LNCaP clone FGC (cell line): ENCODE results near the gene PRDM16.

Experiments used
- DNase-seq: peaks from one replicate; pipeline ENCODE4 v3.0.0-alpha.2; 2011; ENCODE audit warnings: low read depth
- H3K4me3 ChIP-seq: 2 replicates; pipeline ENCODE4 v1.5.1; 2011; ENCODE audit warnings: mild to moderate bottlenecking, low read depth, low read length, control low read depth
- TF ChIP-seq, protein P1 (sequence below): IDR thresholded peaks from 2 replicates; pipeline ENCODE4 v1.5.1; 2012; ENCODE audit warnings: mild to moderate bottlenecking; ENCODE audit not compliant: control insufficient read depth, insufficient read depth; ENCODE audit errors: extremely low read depth

PRDM16 gene

DNA sequence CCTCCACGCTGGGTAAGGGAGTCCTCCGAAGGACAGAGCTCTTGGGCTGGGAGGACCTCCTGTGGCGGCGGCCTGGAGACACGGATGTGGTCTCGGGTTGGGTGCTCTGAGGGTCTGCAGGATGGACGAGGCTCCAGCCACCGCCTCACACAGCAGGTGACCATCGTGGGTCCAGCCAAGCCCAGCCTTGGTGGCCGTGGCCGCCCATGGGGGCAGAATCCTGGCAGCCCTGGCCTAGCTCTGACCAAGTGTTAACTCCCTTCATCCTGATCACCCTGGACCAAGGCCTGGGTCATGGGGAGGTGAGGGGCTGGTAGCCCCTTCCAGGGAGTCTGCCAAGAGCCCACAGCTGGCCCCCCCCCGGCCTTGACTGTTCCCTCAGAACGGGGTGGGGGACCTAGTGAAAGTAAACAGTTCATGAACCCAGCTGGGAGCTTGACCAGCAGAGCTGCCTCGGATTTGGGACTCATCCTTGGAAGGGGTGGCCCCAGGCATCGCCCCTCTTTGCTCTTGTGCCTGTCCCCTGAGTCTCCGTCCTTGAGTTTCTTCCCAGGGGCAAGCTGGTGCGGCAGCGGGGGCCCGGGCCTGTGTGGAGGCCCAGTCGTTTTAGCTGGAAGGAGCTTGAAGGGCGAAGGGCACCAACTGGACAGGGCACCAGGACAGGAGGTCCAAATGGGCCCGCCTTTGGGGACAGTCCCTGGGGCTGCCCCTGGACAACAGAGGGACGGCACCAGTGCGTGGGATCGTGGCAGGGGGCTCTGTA lies 403.3 kb downstream of the PRDM16 start:
- H3K4me3 ChIP-seq = no peak overlapping the region
- TF ChIP-seq, protein P1, sequence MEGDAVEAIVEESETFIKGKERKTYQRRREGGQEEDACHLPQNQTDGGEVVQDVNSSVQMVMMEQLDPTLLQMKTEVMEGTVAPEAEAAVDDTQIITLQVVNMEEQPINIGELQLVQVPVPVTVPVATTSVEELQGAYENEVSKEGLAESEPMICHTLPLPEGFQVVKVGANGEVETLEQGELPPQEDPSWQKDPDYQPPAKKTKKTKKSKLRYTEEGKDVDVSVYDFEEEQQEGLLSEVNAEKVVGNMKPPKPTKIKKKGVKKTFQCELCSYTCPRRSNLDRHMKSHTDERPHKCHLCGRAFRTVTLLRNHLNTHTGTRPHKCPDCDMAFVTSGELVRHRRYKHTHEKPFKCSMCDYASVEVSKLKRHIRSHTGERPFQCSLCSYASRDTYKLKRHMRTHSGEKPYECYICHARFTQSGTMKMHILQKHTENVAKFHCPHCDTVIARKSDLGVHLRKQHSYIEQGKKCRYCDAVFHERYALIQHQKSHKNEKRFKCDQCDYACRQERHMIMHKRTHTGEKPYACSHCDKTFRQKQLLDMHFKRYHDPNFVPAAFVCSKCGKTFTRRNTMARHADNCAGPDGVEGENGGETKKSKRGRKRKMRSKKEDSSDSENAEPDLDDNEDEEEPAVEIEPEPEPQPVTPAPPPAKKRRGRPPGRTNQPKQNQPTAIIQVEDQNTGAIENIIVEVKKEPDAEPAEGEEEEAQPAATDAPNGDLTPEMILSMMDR = no peak
- DNase-seq = no peak

DNA sequence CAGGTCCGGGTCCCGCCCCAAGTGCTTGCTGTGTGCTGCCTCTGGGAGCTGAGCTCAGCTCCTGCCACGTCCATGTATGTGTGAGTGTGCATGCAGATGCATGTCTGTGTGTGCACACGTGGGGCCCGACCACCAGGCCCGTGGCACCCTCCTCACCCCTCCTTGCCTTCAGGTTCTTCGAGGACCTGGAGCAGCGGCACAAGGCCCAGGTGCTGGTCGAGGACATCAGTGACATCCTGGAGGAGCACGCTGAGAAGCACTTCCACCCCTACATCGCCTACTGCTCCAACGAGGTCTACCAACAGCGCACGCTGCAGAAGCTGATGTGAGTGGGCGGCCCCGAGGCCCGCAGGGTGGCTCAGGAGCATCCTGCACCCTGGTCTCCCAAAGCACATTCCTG lies 403.9 kb downstream of the PRDM16 start:
- H3K4me3 ChIP-seq = no peak overlapping the region
- DNase-seq = no peak
- TF ChIP-seq, protein P1 = no peak

DNA sequence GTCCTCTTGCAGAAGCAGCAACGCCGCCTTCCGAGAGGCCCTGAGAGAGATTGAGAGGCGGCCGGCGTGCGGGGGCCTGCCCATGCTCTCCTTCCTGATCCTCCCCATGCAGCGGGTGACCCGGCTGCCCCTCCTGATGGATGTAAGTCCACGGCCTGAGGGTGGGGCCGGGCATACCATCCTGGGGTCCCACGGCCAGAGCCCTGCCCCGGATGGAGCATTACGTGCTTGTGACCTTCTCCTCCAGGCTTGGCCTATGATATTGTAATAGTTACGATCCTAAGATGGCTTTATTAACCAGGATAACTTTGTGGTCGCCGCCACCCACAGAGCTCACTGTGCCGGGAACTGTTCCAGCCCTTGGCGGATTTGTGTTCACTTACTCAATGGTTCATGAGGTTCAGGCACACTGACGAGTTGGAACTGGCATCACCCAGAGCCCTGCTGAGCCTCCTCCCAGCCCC lies 404.4 kb downstream of the PRDM16 start:
- H3K4me3 ChIP-seq = no peak overlapping the region
- DNase-seq = no peak
- TF ChIP-seq, protein P1 = no peak

DNA sequence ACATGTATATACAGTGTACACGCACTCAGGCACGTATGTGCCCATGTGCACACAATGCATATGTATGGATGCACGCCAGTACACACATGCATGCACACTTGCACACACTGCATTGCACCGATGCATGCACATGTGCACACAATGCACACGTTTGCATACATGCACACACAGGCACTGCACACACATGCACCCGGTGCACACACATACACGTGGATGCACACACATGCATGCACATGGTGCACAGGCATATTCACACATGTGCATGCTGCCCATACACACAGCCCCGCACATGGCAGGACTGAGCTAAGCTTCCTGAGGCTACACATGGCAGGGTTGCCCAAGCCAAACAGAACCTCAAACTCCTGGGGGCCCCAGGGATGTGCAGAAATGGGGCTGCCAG lies 405.0 kb downstream of the PRDM16 start:
- TF ChIP-seq, protein P1 = no peak
- DNase-seq = no peak
- no peak overlapping the region for H3K4me3 ChIP-seq

DNA sequence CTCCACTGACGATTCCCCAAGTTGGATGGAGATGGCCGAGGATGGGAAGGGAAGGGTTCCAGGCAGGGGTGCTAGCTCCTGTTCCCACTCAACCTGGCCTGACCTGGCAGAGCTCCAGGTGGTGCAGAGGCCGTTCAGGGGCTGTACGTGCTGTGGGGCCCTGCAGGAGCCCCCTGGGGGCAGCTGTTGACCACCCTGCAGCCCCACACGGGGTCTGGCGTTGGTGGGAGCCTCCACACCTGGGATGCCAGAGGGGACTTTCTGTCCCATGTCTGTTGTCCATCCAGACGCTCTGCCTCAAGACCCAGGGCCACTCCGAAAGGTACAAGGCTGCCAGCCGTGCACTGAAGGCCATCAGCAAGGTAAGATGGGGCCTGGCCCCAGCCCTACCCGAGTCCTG lies 405.4 kb downstream of the PRDM16 start:
- no peak for DNase-seq
- TF ChIP-seq, protein P1 = no peak
- H3K4me3 ChIP-seq = no peak overlapping the region

DNA sequence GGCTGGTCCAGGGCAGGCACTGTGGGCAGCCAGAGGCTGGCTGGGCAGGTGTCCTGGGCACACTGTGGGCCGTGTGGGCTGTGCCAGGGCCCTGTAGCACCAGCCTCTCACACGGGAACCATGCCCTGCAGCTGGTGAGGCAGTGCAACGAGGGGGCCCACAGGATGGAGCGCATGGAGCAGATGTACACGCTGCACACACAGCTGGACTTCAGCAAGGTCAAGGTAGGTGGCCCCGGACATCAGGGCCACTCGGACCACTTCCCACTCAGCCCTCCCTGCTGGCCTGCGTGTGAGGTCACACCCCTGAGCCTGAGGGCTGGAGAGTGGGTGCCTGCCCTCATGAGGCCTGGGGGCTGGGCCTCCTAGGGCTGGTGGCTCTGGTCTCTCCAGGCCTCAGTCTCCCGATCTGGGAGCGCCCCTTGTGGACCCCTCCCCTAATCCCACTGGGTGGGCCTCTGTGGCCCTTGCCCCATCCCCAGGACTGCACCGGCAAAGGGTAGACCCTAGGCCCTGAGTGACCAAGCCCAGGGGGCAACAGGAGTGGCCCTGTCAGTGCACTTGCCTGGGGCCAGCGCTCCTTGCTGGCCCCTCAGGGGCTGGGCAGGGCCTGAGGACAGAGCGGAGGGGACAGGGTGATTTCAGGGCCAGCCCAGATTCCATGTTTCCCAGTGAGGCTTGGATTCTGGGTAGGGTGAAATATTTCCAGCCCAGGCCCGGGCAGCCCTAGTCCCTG lies 407.0 kb downstream of the PRDM16 start:
- TF ChIP-seq, protein P1 = no peak
- H3K4me3 ChIP-seq = no peak overlapping the region
- DNase-seq = no peak
